HL-60/S4 treated with phorbol 12-myristate 13-acetate at 8.2 ng/mL for 4 days and 3 days (cell line): ENCODE results near the gene LMAN2L.

Source experiments
- in situ Hi-C: fragments of 300-500 bp; cut with MboI; formaldehyde crosslinking; loops from 2 replicates; pipeline ENCODE4 v1.15.0; 2022; ENCODE audit warnings: low sequenced_read_pairs

The LMAN2L gene

DNA sequence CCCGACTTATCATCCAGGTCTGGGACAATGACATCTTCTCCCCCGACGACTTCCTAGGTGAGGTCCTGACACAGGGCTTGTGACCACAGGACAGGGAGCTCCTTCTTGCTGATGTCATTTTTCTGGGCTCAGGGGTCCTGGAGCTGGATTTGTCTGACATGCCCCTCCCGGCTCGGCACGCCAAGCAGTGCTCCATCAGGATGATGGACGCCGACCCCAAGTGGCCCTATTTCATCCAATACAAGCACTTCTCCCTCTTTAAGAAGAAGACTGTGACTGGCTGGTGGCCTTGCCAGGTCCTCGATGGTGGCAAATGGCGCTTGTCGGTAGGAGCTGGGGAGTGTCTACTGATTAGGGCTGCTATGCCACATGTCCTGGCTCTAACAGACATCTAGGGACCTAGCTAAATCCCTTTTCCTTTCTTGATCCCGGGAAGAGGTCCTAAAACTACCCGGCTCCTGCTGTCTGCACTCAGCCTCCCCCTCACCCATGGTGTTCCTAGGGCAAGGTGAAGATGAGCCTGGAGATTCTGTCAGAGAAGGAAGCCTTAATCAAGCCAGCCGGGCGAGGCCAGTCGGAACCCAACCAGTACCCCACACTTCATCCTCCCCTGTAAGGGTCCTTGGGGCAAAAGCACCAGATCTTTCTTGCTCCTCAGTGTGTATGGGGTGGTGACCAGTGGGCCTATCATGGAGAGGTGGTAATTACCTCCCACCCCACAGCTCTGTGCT is 36.7 kb downstream of the LMAN2L start:
- in situ Hi-C loops = no loop called here

DNA sequence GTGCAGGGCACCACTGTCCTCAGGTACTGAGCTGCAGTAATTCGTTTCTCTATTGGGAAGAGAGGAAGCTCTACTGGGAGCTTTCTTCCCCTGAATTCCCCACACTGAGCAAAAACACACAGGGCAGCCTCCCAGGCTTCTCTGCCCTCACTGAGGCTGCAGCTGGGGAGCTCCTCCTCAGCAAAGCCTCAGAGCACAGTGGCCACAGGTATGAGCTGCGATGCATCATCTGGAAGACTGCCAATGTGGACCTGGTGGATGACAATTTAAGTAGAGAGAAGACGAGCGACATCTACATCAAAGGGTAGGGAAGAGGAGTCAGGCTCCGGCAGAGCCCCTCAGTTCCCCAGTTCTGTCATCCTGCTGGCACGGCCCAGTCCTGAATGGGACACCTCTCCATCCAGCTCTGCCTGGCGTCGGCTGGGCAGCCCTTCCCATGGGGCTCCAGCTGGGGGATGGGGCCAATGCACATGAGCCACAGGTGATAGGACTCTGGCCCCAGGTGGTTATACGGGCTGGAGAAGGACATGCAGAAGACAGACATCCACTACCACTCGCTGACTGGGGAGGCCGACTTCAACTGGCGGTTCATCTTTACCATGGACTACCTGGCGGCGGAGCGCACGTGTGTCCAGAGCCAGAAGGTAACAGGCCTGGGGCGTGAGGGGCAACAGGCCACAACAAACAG is 37.6 kb downstream of the LMAN2L start:
- in situ Hi-C loops = no loop called here

DNA sequence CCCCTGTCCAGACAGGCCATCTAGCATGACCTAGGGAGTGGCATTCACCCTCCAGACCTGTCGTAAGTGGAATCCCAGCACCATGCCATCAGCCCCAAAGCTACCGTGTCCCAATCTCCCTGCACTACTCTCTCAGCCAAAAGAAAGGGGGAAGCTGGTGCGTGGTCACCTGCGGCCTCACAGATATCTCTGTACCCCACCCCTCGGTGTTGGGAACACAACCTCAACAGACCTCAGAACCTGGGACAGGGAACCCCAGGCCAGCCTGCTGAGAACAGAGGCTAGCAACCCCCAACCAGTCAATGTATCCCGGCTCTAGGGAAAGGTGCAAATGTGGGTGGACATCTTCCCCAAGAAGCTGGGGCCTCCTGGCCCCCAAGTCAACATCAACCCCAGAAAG is 38.2 kb downstream of the LMAN2L start:
- in situ Hi-C loops = no loop called here

- in situ Hi-C loops = no loop called here
These were observed 39.8 kb downstream of the LMAN2L start for GRCh38 chr2:96700086-96700485.

DNA sequence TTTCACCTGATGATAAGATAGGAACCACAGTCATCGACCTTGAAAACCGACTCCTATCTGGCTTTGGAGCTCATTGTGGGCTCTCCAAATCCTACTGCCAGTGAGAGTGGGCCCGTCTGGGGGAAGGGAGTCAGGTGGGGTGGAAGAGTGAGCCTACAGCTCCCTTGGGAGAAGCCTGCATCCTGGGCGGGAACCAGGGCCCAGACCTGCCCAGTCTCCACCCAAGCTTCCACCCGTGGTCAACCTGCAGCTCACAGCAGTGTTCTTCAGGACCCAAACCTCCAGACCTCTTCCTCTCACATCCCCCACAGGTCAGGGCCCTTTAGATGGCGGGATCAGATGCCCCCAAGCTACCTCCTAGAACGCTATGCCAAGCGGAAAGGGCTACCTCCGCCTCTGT is 40.2 kb downstream of the LMAN2L start:
- in situ Hi-C loops = no loop called here

GRCh38 chr2:96699021-96699420 is 40.8 kb downstream of the LMAN2L start:
- in situ Hi-C loops = no loop called here

GRCh38 chr2:96698221-96698861 is 41.5 kb downstream of the LMAN2L start:
- in situ Hi-C loops = no loop called here

- in situ Hi-C loops = no loop called here
These were observed 42.4 kb downstream of the LMAN2L start for GRCh38 chr2:96697476-96697875.

GRCh38 chr2:96695602-96696001 is 44.3 kb downstream of the LMAN2L start:
- in situ Hi-C loops = no loop called here

- in situ Hi-C loops = no loop called here
These were observed 44.9 kb downstream of the LMAN2L start for GRCh38 chr2:96694816-96695455.

GRCh38 chr2:96694279-96694678 is 45.6 kb downstream of the LMAN2L start:
- in situ Hi-C loops = no loop called here

- in situ Hi-C loops = no loop called here
These were observed 46.3 kb downstream of the LMAN2L start for GRCh38 chr2:96693286-96694200.

DNA sequence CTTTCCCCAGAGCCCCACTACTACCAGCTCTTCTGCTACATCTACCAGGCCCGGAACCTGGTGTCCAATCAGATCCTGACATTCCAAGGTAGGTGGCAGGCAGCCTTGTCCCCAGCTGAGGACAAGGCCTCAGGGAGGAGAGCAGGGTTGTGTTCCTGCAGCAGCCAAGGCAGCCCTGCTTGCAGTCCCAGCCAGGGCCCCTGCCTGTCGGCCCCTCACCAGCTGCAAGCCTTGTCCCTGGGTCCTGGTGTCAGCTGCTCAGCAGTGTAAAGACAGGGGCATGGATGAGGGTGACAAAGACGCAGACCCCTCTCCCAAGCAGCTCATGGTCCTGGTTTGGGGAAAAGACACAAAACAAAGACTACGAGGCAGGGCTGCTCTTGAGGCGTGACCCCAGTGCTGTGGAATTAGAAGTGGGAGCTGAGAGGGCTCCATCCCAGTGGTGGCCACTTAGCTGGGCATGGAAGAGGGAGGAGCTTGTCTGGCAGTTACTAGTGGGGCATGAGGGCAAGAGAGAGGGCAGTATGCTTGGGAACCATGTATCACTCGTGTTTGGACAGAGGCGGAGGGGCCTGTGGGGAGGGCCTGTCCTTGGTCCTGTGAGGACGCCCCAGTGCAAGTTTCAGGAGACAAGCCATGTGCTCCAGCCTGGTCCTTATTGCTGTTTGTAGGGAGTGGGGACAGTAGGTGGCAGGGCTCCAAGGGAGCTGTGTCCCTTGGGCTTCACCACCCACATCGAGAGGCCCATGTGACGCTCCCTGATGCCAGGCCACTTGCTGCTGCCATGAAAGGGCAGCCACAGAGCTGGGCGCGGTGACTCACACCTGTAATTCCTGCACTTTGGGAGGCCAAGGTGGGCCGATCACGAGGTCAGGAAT is 47.5 kb downstream of the LMAN2L start:
- in situ Hi-C loops = no loop called here

DNA sequence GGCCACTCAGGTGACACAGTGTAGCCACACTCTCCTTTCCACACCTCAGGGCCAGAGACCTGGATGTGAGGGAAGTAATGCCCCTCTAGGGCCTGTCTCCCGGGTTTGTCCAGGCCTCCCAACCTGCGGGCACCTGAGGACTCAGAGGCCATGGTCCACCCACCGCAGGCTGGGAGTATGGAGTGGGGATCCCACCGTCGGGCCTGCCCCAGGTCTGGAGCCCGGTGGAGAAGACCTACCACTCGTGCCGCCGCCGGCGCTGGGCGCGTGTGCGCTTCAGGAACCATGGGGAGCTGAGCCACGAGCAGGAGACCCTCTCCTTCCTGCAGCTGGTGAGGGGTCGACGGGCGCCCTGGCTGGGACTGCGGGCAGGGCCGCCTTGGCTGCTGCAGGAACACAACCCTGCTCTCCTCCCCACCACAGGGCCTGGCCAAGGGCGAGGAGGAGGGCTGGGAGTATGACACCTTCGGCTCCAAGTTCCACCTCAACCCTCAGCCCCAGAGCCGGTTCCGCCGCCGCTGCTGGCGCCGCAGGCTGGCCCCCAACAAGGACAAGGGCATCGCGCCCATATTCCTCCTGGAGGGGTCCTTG is 48.7 kb downstream of the LMAN2L start:
- in situ Hi-C loops = no loop called here

GRCh38 chr2:96690306-96691021 is 49.4 kb downstream of the LMAN2L start:
- in situ Hi-C loops = no loop called here

DNA sequence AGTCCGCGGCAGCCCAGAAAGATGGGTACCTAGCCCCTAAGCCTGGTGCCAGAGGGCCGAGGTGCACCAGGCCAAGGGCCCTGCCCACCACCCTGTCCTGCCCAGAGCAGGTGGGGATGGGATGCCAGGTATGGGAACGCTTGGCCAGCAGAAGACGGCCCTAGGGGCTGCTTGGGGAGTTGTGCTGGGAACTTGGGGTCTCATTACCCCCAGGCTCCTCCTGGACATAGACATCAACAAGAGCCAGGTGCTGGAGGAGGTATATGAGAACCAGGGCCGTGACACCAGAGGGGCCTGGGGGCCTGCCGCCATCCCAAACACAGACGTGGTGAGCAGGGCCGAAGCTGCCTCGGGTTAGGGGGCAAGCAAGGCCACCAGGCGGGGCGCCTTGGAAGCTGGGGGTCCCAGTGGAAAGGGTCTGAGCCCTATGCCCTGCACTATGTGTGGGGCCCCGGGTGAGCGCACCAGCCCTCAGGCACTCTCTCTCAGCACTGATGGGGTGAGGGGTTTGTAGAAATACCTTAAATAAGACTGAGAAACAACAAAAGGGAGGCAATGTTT is 50.4 kb downstream of the LMAN2L start:
- in situ Hi-C loops = no loop called here

DNA sequence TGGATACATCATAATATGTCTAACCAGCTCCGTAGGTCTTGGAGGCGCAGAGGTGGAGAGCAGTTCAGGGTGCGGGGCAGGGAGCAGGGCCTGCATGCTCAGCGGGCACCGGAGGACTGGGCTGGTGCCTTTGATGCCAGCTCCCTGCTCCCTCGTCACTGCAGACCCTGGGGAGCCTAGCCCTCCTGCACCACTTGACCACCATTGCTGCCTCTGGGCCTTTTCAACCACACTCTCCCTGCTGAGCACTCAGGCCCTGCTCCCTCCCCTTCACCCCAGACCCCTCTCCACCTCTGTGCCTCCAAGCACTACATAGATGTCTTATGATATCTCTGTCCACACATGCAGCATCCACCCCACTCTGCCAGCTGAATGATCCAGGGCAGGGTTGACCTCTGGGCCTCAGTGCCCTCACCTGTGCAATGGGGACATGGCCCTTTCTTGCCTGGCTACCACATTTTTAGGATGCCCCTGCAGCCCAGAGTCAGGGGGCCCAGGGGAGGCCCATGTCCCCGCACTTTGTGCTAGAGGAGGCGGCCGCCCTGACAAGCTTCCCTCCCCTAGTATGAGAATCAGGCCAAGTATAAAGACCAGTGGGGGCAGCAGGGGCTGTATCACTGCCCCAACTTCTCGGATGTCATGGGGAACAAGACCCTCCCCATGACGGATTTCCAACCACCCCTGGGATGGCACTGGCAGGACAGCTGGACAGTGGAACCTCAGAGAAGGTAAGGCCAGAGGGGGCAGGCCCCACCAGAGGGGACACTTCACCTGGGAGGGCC is 51.0 kb downstream of the LMAN2L start:
- in situ Hi-C loops = no loop called here
